Mesenchymal stem cell (in vitro differentiated cells and primary cell): Measurements from ENCODE around the gene CADM1.

ENCODE experiments used
- DNase-seq: peaks from one replicate; pipeline ENCODE4 v3.0.0-alpha.2; 2013
- H2AFZ ChIP-seq: one replicate; pipeline ENCODE4 v1.6.1; 2013; ENCODE audit warnings: low read depth, mild to moderate bottlenecking, control low read depth, inconsistent platforms, low read length, moderate library complexity
- H2AK5ac ChIP-seq: 2 replicates; pipeline ENCODE4 v1.6.1; 2013; ENCODE audit warnings: low read length, moderate library complexity, mild to moderate bottlenecking, inconsistent platforms; ENCODE audit not compliant: severe bottlenecking
- H2BK120ac ChIP-seq: one replicate; pipeline ENCODE4 v1.6.1; 2013; ENCODE audit warnings: low read depth, mild to moderate bottlenecking, inconsistent platforms, low read length, moderate library complexity
- H2BK12ac ChIP-seq, 2 experiments: one replicate each; pipeline ENCODE4 v1.6.1; 2013; ENCODE audit warnings: inconsistent platforms in 2 of 2, low read length in 2 of 2, mild to moderate bottlenecking in 2 of 2, moderate library complexity in 2 of 2, control low read depth in 1 of 2
- H2BK15ac ChIP-seq: one replicate; pipeline ENCODE4 v1.6.1; 2013; ENCODE audit warnings: mild to moderate bottlenecking, low read depth, inconsistent platforms; ENCODE audit not compliant: poor library complexity, severe bottlenecking
- H2BK5ac ChIP-seq: 2 replicates; pipeline ENCODE4 v1.6.1; 2013; ENCODE audit warnings: low read depth, mild to moderate bottlenecking, low read length, control low read depth, inconsistent platforms; ENCODE audit not compliant: poor library complexity, severe bottlenecking
- H3K14ac ChIP-seq, 2 experiments: one replicate each; pipeline ENCODE4 v1.6.1; 2013; ENCODE audit warnings: inconsistent platforms in 2 of 2, low read length in 2 of 2, control low read depth in 1 of 2, mild to moderate bottlenecking in 1 of 2, moderate library complexity in 1 of 2
- H3K18ac ChIP-seq, 2 experiments: one replicate each; pipeline ENCODE4 v1.6.1; 2013; ENCODE audit warnings: inconsistent platforms in 2 of 2, low read length in 2 of 2, control low read depth in 1 of 2, low read depth in 1 of 2, mild to moderate bottlenecking in 1 of 2
- H3K23ac ChIP-seq, 2 experiments: one replicate each; pipeline ENCODE4 v1.6.1; 2013; ENCODE audit warnings: inconsistent platforms in 2 of 2, low read length in 2 of 2, mild to moderate bottlenecking in 2 of 2, moderate library complexity in 2 of 2, control low read depth in 1 of 2
- H3K27ac ChIP-seq: 2 replicates; pipeline ENCODE4 v1.5.1; 2013; ENCODE audit warnings: mild to moderate bottlenecking, moderate library complexity, low read length, control low read depth, inconsistent platforms; ENCODE audit not compliant: poor library complexity, severe bottlenecking
- H3K27me3 ChIP-seq, 2 experiments: 2 replicates each; pipeline versions ENCODE4 v1.6.1 to v1.7.0; 2013; ENCODE audit warnings: low read length in 2 of 2, mild to moderate bottlenecking in 2 of 2, moderate library complexity in 2 of 2, control low read depth in 1 of 2, inconsistent platforms in 1 of 2; ENCODE audit not compliant: control insufficient read depth in 1 of 2, insufficient read depth in 1 of 2
- H3K36me3 ChIP-seq, 2 experiments: 2 replicates each; pipeline versions ENCODE4 v1.6.1 to v1.7.0; 2013; ENCODE audit warnings: low read length in 2 of 2, control low read depth in 1 of 2, inconsistent platforms in 1 of 2, low read depth in 1 of 2, mild to moderate bottlenecking in 1 of 2; ENCODE audit not compliant: insufficient read depth in 2 of 2, control insufficient read depth in 1 of 2
- H3K4ac ChIP-seq, 2 experiments: one replicate each; pipeline ENCODE4 v1.6.1; 2013; ENCODE audit warnings: inconsistent platforms in 2 of 2, low read length in 2 of 2, mild to moderate bottlenecking in 2 of 2, moderate library complexity in 2 of 2, control low read depth in 1 of 2, low read depth in 1 of 2
- H3K4me1 ChIP-seq: 2 replicates; pipeline ENCODE4 v1.6.1; 2013; ENCODE audit warnings: low read depth, low read length, control low read depth; ENCODE audit not compliant: control insufficient read depth, insufficient read depth
- H3K4me2 ChIP-seq: 2 replicates; pipeline ENCODE4 v1.6.1; 2013; ENCODE audit warnings: low read length, mild to moderate bottlenecking, inconsistent platforms; ENCODE audit not compliant: poor library complexity, severe bottlenecking
- H3K4me3 ChIP-seq, 2 experiments: 2 replicates each; pipeline versions ENCODE4 v1.5.1 to v1.7.0; 2013; ENCODE audit warnings: low read length in 2 of 2, mild to moderate bottlenecking in 2 of 2, control low read depth in 1 of 2, low read depth in 1 of 2; ENCODE audit not compliant: insufficient read depth in 1 of 2
- H3K79me1 ChIP-seq: replicated peaks from 2 replicates; pipeline ENCODE4 v1.6.1; 2013; ENCODE audit warnings: mild to moderate bottlenecking, control low read depth, low read length, inconsistent platforms; ENCODE audit not compliant: poor library complexity, severe bottlenecking
- H3K9ac ChIP-seq: 2 replicates; pipeline ENCODE4 v1.7.0; 2013; ENCODE audit warnings: mild to moderate bottlenecking, low read length, moderate library complexity
- H3K9me3 ChIP-seq: 2 replicates; pipeline ENCODE4 v1.7.0; 2013; ENCODE audit warnings: mild to moderate bottlenecking, low read length; ENCODE audit not compliant: control insufficient read depth
- H4K8ac ChIP-seq: one replicate; pipeline ENCODE4 v1.6.1; 2013; ENCODE audit warnings: inconsistent platforms, mild to moderate bottlenecking, low read length, moderate library complexity
- H4K91ac ChIP-seq: one replicate; pipeline ENCODE4 v1.6.1; 2013; ENCODE audit warnings: mild to moderate bottlenecking, low read length, inconsistent platforms
- WGBS: methylation state at CpG from one replicate; pipeline ENCODE4 v1.1.7; 2013; ENCODE audit warnings: mixed read lengths; 5-methylcytosine and 5-hydroxymethylcytosine counted together

The CADM1 gene

GRCh38 chr11:115384236-115384635 is 120.0 kb downstream of the CADM1 start:
- H4K8ac ChIP-seq, result no peak overlapping the region
- H3K4me3 ChIP-seq, result no peak overlapping the region
- H3K18ac ChIP-seq, result no peak overlapping the region
- peaks cover 11% of the 10 kb centered on the region for H3K79me1 ChIP-seq
- H3K27ac ChIP-seq, result no peak overlapping the region
- H2BK120ac ChIP-seq, result no peak overlapping the region
- H3K27me3 ChIP-seq, result peaks cover 0 to 3% of the 10 kb centered on the region in 2 experiments
- no peak overlapping the region for H2BK15ac ChIP-seq
- no peak overlapping the region for H3K23ac ChIP-seq
- H2BK5ac ChIP-seq, result no peak overlapping the region
- H3K9me3 ChIP-seq, result no peaks in the 10 kb centered on the region
- no peak overlapping the region for H2AK5ac ChIP-seq
- H3K4ac ChIP-seq, result no peak overlapping the region
- DNase-seq, result no peak
- no peaks in the 10 kb centered on the region for H3K36me3 ChIP-seq
- H3K14ac ChIP-seq, result no peak overlapping the region
- no peak overlapping the region for H3K4me2 ChIP-seq
- no peak overlapping the region for H2BK12ac ChIP-seq
- H3K4me1 ChIP-seq, result no peaks in the 10 kb centered on the region
- no peak overlapping the region for H3K9ac ChIP-seq
- WGBS, result 96% methylated on average over 2 of the region's 2 CpGs
- no peak overlapping the region for H2AFZ ChIP-seq
- H4K91ac ChIP-seq, result no peak overlapping the region

- Histone ChIP-seq H3K79me1 (peaks cover 12% of the 10 kb centered on the region), H2AFZ (no peak overlapping the region), H3K4me2 (no peak overlapping the region), H2BK5ac (no peak overlapping the region), H2BK120ac (no peak overlapping the region), H4K8ac (no peak overlapping the region), H2BK15ac (no peak overlapping the region), H2AK5ac (no peak overlapping the region), H3K36me3 (no peaks in the 10 kb centered on the region), H3K18ac (no peak overlapping the region), H3K9ac (no peak overlapping the region), H3K4me3 (no peak overlapping the region), H4K91ac (no peak overlapping the region), H3K23ac (no peak overlapping the region), H3K27ac (no peak overlapping the region), H2BK12ac (no peak overlapping the region), H3K27me3 (peaks cover 0 to 3% of the 10 kb centered on the region in 2 experiments), H3K4ac (no peak overlapping the region), H3K4me1 (no peaks in the 10 kb centered on the region), H3K9me3 (no peaks in the 10 kb centered on the region), H3K14ac (no peak overlapping the region)
- no peak for DNase-seq
- WGBS, result 91% methylated on average over 2 of the region's 3 CpGs
Observed at GRCh38 chr11:115383431-115383830, 120.8 kb downstream of the CADM1 start.

GRCh38 chr11:115379528-115379927 is 124.7 kb downstream of the CADM1 start:
- Histone ChIP-seq H3K27ac (no peak overlapping the region), H3K4ac (no peak overlapping the region)

GRCh38 chr11:115378557-115378956 is 125.7 kb downstream of the CADM1 start:
- no peaks in the 10 kb centered on the region for H3K9me3 ChIP-seq
- no peak overlapping the region for H3K4me2 ChIP-seq
- H3K4me1 ChIP-seq, result no peaks in the 10 kb centered on the region
- no peak overlapping the region for H2BK120ac ChIP-seq
- no peak overlapping the region for H3K14ac ChIP-seq
- no peak overlapping the region for H2BK5ac ChIP-seq
- H3K9ac ChIP-seq, result no peak overlapping the region
- no peaks in the 10 kb centered on the region for H3K27me3 ChIP-seq
- 85% methylated on average over 3 of the region's 4 CpGs for WGBS
- no peak overlapping the region for H4K91ac ChIP-seq
- no peak overlapping the region for H3K4ac ChIP-seq
- H3K4me3 ChIP-seq, result no peak overlapping the region
- H3K79me1 ChIP-seq, result peaks cover 12% of the 10 kb centered on the region
- no peak overlapping the region for H2BK15ac ChIP-seq
- H3K23ac ChIP-seq, result no peak overlapping the region
- H2BK12ac ChIP-seq, result no peak overlapping the region
- H2AFZ ChIP-seq, result no peak overlapping the region
- no peaks in the 10 kb centered on the region for H3K36me3 ChIP-seq
- no peak overlapping the region for H3K27ac ChIP-seq
- no peak overlapping the region for H3K18ac ChIP-seq
- no peak overlapping the region for H2AK5ac ChIP-seq
- DNase-seq, result no peak
- H4K8ac ChIP-seq, result no peak overlapping the region

More at GRCh38 chr11:115379528-115379927, 124.7 kb downstream of the CADM1 start:
- no peak overlapping the region for H2AFZ ChIP-seq
- H2AK5ac ChIP-seq, result no peak overlapping the region
- H3K79me1 ChIP-seq, result peaks cover 12% of the 10 kb centered on the region
- no peak overlapping the region for H3K4me3 ChIP-seq
- H3K14ac ChIP-seq, result no peak overlapping the region
- H4K8ac ChIP-seq, result no peak overlapping the region
- no peak overlapping the region for H3K23ac ChIP-seq
- no peak overlapping the region for H4K91ac ChIP-seq
- H2BK5ac ChIP-seq, result no peak overlapping the region
- no peaks in the 10 kb centered on the region for H3K36me3 ChIP-seq
- H2BK15ac ChIP-seq, result no peak overlapping the region
- H2BK12ac ChIP-seq, result no peak overlapping the region
- H3K4me1 ChIP-seq, result no peaks in the 10 kb centered on the region
- H3K18ac ChIP-seq, result no peak overlapping the region
- WGBS, result no CpG with 5 or more reads among the region's 1 CpG
- H3K9ac ChIP-seq, result no peak overlapping the region
- no peak for DNase-seq
- H2BK120ac ChIP-seq, result no peak overlapping the region
- H3K4me2 ChIP-seq, result no peak overlapping the region
- H3K27me3 ChIP-seq, result no peaks in the 10 kb centered on the region
- no peaks in the 10 kb centered on the region for H3K9me3 ChIP-seq
